HepG2 (cell line): ENCODE measurements around the gene SFXN5. TPM values are rescaled to one million over a fixed set of nuclear protein-coding genes. Genes with fewer than 3 reads are reported as not detected.

Experiments used
- CC2D1A ChIP-seq: sonication (generic); formaldehyde crosslinking; IDR thresholded peaks from 2 replicates; pipeline ENCODE4 v1.8.1; 2023; ENCODE audit warnings: mild to moderate bottlenecking, missing genetic modification reagents
- FOSL1 ChIP-seq: sonication (generic); formaldehyde crosslinking; IDR thresholded peaks from 2 replicates; pipeline ENCODE4 v1.9.0; 2021; ENCODE audit warnings: missing genetic modification reagents, borderline replicate concordance
- GLI4 ChIP-seq: sonication (generic); formaldehyde crosslinking; IDR thresholded peaks from 2 replicates; pipeline ENCODE4 v1.5.1; 2020; ENCODE audit warnings: missing genetic modification reagents, mild to moderate bottlenecking, moderate library complexity, borderline replicate concordance
- GTF3A ChIP-seq: sonication (generic); formaldehyde crosslinking; conservative IDR thresholded peaks from 2 replicates; pipeline ENCODE4 v1.4.0; 2020; ENCODE audit warnings: mild to moderate bottlenecking, missing genetic modification reagents
- GZF1 ChIP-seq: sonication (generic); formaldehyde crosslinking; IDR thresholded peaks from 2 replicates; pipeline ENCODE4 v1.5.1; 2020; ENCODE audit warnings: mild to moderate bottlenecking, missing genetic modification reagents
- KAT2B ChIP-seq: fragments of 150-350 bp; IDR thresholded peaks from 2 replicates; pipeline ENCODE4 v1.6.1; 2014; ENCODE audit warnings: low read depth, low read length, borderline replicate concordance
- KDM4B ChIP-seq: sonication (generic); formaldehyde crosslinking; IDR thresholded peaks from 2 replicates; pipeline ENCODE4 v1.4.0; 2020; ENCODE audit warnings: missing genetic modification reagents
- MNT ChIP-seq: fragments of 450-650 bp; IDR thresholded peaks from 2 replicates; pipeline ENCODE4 v1.6.1; 2016
- NFATC3 ChIP-seq: sonication (generic); formaldehyde crosslinking; IDR thresholded peaks from 2 replicates; pipeline ENCODE4 v1.5.1; 2020; ENCODE audit warnings: mild to moderate bottlenecking, missing genetic modification reagents
- NONO ChIP-seq, 2 experiments: fragments of 450-650 bp in 1 of 2; sonication (generic) in 1 of 2; formaldehyde crosslinking in 1 of 2; IDR thresholded peaks in 1 of 2; conservative IDR thresholded peaks in 1 of 2; 2 replicates each; pipeline versions ENCODE4 v1.6.1 to v1.8.0; 2017 to 2022; ENCODE audit warnings: mild to moderate bottlenecking in 1 of 2, missing genetic modification reagents in 1 of 2, moderate library complexity in 1 of 2
- PRPF4 ChIP-seq: fragments of 200-400 bp; formaldehyde crosslinking; IDR thresholded peaks from 2 replicates; pipeline ENCODE4 v1.6.1; 2016; ENCODE audit warnings: low read length, low read depth; ENCODE audit not compliant: poor library complexity, severe bottlenecking
- RAD21 ChIP-seq: fragments of 450-650 bp; formaldehyde crosslinking; IDR thresholded peaks from 2 replicates; pipeline ENCODE4 v1.5.0; 2020; ENCODE audit warnings: mild to moderate bottlenecking
- RCOR2 ChIP-seq: IDR thresholded peaks from 2 replicates; pipeline ENCODE4 v1.6.1; 2016; ENCODE audit warnings: missing biosample characterization, missing genetic modification reagents
- SP5 ChIP-seq: IDR thresholded peaks from 2 replicates; pipeline ENCODE4 v1.6.1; 2016; ENCODE audit warnings: low read depth, borderline replicate concordance
- TBP ChIP-seq: sonication (generic); formaldehyde crosslinking; IDR thresholded peaks from 2 replicates; pipeline ENCODE4 v1.5.0; 2020; ENCODE audit warnings: missing genetic modification reagents
- TERF1 ChIP-seq: sonication (generic); formaldehyde crosslinking; IDR thresholded peaks from 2 replicates; pipeline ENCODE4 v1.8.0; 2022; ENCODE audit warnings: mild to moderate bottlenecking, missing genetic modification reagents, moderate library complexity
- TIGD3 ChIP-seq: sonication (generic); formaldehyde crosslinking; IDR thresholded peaks from 2 replicates; pipeline ENCODE4 v1.5.1; 2020; ENCODE audit warnings: mild to moderate bottlenecking, missing genetic modification reagents, borderline replicate concordance
- ZFP90 ChIP-seq: sonication (generic); formaldehyde crosslinking; IDR thresholded peaks from 2 replicates; pipeline ENCODE4 v1.8.0; 2022; ENCODE audit warnings: missing genetic modification reagents, mild to moderate bottlenecking, inconsistent platforms, borderline replicate concordance
- ZNF205 ChIP-seq: IDR thresholded peaks from 2 replicates; pipeline ENCODE4 v1.6.1; 2018; ENCODE audit warnings: missing biosample characterization, missing genetic modification reagents
- ZNF280B ChIP-seq: sonication (generic); formaldehyde crosslinking; IDR thresholded peaks from 2 replicates; pipeline ENCODE4 v1.5.0; 2020; ENCODE audit warnings: missing genetic modification reagents, mild to moderate bottlenecking, borderline replicate concordance
- ZNF577 ChIP-seq: sonication (generic); formaldehyde crosslinking; IDR thresholded peaks from 2 replicates; pipeline ENCODE4 v1.4.0; 2020; ENCODE audit warnings: mild to moderate bottlenecking, low read depth, missing genetic modification reagents, borderline replicate concordance
- ZNF713 ChIP-seq: sonication (generic); formaldehyde crosslinking; IDR thresholded peaks from 2 replicates; pipeline ENCODE4 v1.4.0; 2020; ENCODE audit warnings: mild to moderate bottlenecking, missing genetic modification reagents
- ZNF747 ChIP-seq: sonication (generic); formaldehyde crosslinking; IDR thresholded peaks from 2 replicates; pipeline ENCODE4 v1.8.1; 2023; ENCODE audit warnings: missing genetic modification reagents, mild to moderate bottlenecking, borderline replicate concordance
- ZNF775 ChIP-seq: sonication (generic); formaldehyde crosslinking; IDR thresholded peaks from 2 replicates; pipeline ENCODE4 v1.4.0; 2020; ENCODE audit warnings: missing genetic modification reagents, mild to moderate bottlenecking, moderate library complexity, borderline replicate concordance
- ZNF790 ChIP-seq: sonication (generic); formaldehyde crosslinking; IDR thresholded peaks from 2 replicates; pipeline ENCODE4 v1.8.0; 2022; ENCODE audit warnings: missing genetic modification reagents, mild to moderate bottlenecking, borderline replicate concordance
- ZNF792 ChIP-seq: IDR thresholded peaks from 2 replicates; pipeline ENCODE4 v1.6.1; 2016
- polyA plus RNA-seq, 8 experiments: library from polyadenylated mRNA; depleted of rRNA in 3 of 8; stranded (reverse) in 7 of 8; unstranded in 1 of 8; fragments of >200 nt; fragmentation: Illumina TruSeq in 4 of 8; extraction: Trizol in 4 of 8; gene quantifications; 2 replicates each; pipeline versions ENCODE4 v1.2.1 to v1.2.3, GENCODE V29; 2011 to 2016; ENCODE audit warnings: low read depth in 4 of 8, missing spikeins in 1 of 8, mixed read lengths in 1 of 8; ENCODE audit not compliant: insufficient read depth in 1 of 8
- total RNA-seq, 5 experiments: library from RNA; depleted of rRNA; stranded (reverse); fragments of >200 nt; fragmentation: Illumina TruSeq; extraction: Trizol; gene quantifications; 2 replicates each; pipeline ENCODE4 v1.2.3, GENCODE V29; 2016; ENCODE audit warnings: low read depth in 1 of 5

SFXN5 gene
- total and polyA plus RNA-seq, 2 of the 13 experiments (the other 11 are each of a cell fraction or from before 2014, with no cell fraction given) = 34.9 to 37.4 TPM

- TF ChIP-seq ZNF713 (CRISPR knock-in tag) (no peak), KAT2B (no peak), ZNF280B (CRISPR knock-in tag) (0 out of 2 replicates have a peak, but pooled peaks have one; percentile 0), PRPF4 (no peak), NONO (IDR thresholded peaks at IDR 0.05) (no peak), NONO (CRISPR knock-in tag; conservative IDR thresholded peaks at IDR 0.05) (0 out of 2 replicates have a peak, but pooled peaks have one; percentile 26), ZNF775 (no peak), RCOR2 (no peak), TIGD3 (CRISPR knock-in tag) (no peak), MNT (peak; percentile 41; the same call in 1 of the 2 replicates), GLI4 (no peak), ZNF205 (no peak), GTF3A (CRISPR knock-in tag) (no peak), GZF1 (CRISPR knock-in tag) (no peak), KDM4B (no peak), NFATC3 (CRISPR knock-in tag) (no peak), FOSL1 (CRISPR knock-in tag) (no peak), TERF1 (CRISPR knock-in tag) (no peak), ZNF790 (CRISPR knock-in tag) (no peak), TBP (CRISPR knock-in tag) (no peak), RAD21 (CRISPR knock-in tag) (peak; percentile 83), ZNF792 (CRISPR knock-in tag) (no peak), ZNF577 (CRISPR knock-in tag) (no peak), SP5 (0 out of 2 replicates have a peak, but pooled peaks have one; percentile 12), ZFP90 (no peak), ZNF747 (CRISPR knock-in tag) (no peak), CC2D1A (CRISPR knock-in tag) (no peak)
These were observed 178.9 kb downstream of the SFXN5 start (continued) for GRCh38 chr2:72892506-72893173.
